ENCODE results near the gene IP6K1.

DNA sequence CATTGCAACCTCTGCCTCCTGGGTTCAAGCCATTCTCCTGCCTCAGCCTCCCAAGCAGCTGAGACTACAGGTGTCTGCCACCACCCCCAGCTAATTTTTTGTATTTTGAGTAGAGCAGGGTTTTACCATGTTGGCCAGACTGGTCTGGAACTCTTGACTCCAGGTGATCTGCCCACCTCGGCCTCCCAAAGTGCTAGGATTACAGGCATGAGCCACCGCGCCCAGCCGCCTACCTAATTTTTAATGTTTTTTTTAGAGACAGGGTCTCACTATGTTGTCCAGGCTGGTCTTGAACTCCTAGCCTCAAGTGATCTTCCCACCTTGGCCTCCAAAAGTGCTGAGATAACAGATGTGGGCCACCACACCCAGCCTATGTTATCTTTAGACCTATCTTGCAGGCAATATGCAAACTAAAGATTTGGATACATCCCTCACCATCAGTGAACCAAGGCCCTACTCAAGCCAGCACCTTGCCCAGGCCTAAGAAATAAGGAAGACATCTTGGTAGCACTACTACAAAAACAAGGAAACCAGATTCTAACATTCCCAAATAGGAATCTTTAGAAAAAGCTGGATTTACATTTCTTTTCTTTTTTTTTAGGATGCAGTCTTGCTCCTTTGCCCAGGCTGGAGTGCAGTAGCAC is 56.3 kb downstream of the IP6K1 start:
- TF ChIP-seq ELF4 (CRISPR knock-in tag; IDR thresholded peaks at IDR 0.05; ENCODE audit: low read depth) (no peak), CTCF (IDR thresholded peaks at IDR 0.05) (no peak), ZBTB43 (CRISPR knock-in tag; IDR thresholded peaks at IDR 0.05) (no peak), ZSCAN18 (CRISPR knock-in tag; IDR thresholded peaks at IDR 0.05) (no peak), PREB (CRISPR knock-in tag; IDR thresholded peaks at IDR 0.05; ENCODE audit: borderline replicate concordance) (no peak), FOXP1 (CRISPR knock-in tag; IDR thresholded peaks at IDR 0.05; ENCODE audit: borderline replicate concordance) (no peak), SP1 (CRISPR knock-in tag; conservative IDR thresholded peaks at IDR 0.05) (no peak)
- TF ChIP-seq, protein P1, sequence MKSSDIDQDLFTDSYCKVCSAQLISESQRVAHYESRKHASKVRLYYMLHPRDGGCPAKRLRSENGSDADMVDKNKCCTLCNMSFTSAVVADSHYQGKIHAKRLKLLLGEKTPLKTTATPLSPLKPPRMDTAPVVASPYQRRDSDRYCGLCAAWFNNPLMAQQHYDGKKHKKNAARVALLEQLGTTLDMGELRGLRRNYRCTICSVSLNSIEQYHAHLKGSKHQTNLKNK (CRISPR knock-in tag; IDR thresholded peaks at IDR 0.05), result no peak
